GM18951 (cell line): ENCODE measurements around the gene CARD19.
"Not testable (repeated sequence)": the region's sequence is repeated elsewhere in the genome, so short reads cannot be mapped to it uniquely, and the experiment has no call there.

Experiments used
- POLR2A ChIP-seq: IDR thresholded peaks from 4 replicates; pipeline ENCODE4 v1.6.1; 2011; ENCODE audit warnings: mild to moderate bottlenecking; ENCODE audit not compliant: insufficient read length, insufficient read depth; ENCODE audit errors: extremely low read depth
- in situ Hi-C: fragments of 300-500 bp; cut with MboI; formaldehyde crosslinking; loops from one replicate; pipeline ENCODE4 v1.12.0; 2022; ENCODE audit warnings: low sequenced_read_pairs, mixed read lengths, inconsistent platforms; ENCODE audit not compliant: unreplicated experiment

The CARD19 gene

GRCh38 chr9:93111371-93112115 lies 15.5 kb downstream of the CARD19 start:
- no peak for TF ChIP-seq POLR2A
- in situ Hi-C loops = no loop called here

DNA sequence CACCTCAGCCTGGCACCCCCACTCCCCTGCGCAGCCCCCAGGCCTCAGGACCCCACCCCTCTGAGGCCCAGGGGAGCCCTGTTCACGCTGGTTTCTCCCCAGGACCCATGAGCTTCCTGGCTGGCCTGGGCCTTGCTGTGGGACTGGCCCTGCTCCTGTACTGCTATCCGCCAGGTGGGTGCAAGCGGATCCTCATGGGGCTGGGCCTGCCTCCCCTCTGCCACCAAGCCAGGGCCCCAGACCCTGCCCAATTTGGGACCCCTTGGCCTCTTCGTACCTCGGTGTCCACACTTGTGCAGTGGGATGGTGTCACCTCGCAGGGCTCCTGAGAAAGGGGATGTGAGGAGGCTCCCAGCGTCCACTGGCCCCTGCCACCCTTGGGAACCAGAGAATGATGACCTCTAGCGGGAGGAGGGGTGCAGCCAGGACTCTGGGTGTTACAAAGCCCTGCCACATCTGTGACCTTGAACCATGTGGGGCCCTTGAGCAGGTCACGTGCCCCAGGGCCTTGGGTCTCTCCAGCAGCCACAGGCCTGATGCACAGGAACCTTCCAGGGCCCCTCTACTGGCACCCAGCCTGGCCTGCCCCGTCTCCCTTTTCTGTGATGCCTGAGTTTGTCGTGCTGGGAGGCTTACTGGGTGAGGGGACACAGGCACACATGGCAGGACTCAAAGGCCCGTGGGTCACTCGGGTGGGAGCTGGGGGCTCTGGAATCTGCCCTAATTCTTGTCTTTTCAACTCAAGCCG lies 16.3 kb downstream of the CARD19 start:
- in situ Hi-C loops = no loop called here
- no peak for TF ChIP-seq POLR2A

DNA sequence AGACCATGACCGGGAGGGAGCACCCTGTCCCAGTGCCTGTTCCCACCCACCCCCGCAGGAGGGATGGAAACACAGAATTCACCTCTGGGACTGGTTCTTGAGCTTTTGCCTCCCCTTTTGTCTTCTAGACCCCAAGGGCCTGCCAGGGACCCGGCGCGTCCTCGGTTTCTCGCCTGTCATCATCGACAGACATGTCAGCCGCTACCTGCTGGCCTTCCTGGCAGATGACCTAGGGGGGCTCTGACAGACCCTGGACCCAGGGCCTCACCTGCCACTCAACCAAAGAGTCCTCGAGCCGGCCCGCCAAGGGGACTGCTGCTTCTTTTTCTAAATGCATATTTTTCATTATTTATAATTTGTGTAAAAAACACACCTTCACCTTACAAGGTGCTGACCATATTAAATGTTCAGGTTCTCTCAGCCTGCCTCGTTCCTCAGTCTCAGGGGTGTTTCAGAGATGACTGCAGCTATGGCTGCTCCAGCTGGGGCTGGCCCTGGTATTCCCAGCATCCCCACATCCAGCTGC lies 16.9 kb downstream of the CARD19 start:
- in situ Hi-C loops = no loop called here
- no peak for TF ChIP-seq POLR2A

DNA sequence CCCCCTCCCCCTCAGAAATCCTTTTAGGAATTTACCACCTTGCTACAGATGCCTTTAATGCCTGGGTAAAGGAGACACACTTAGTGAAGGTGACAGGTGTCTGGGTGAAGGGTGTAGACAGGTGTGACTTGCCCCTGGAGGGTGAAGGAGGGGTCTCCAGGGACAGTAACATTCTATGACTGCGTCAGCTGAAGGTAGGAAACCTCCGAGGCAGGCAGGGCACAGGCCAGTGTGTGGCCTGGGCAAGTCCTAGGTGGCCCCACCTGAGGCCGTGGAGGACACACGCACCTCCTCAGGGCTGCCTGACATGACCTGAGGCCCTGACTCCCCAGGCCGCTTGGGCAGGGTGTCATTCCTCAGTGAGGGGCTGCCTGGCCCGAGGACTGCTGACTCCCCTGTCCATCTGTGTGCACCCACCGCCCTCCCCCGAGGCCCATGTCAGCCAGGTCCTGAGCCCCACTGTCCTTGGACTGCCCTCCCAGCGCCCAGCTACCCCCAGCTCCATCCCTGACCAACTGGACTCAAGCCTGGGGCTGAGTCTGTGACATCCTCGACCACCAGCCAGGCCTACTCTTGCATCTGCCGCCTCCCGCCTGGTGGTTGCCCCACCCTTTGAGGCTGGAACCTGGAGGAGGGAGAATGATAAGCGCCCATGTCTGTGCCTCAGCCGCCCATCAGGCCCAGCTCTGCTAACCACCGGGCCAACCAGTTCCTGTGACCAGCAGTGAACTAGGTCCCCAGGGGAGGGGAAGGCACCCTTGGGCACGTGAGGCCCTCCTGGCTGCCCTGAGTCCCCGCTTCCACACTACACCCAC lies 18.4 kb downstream of the CARD19 start:
- TF ChIP-seq POLR2A = no peak
- in situ Hi-C loops = no loop called here

DNA sequence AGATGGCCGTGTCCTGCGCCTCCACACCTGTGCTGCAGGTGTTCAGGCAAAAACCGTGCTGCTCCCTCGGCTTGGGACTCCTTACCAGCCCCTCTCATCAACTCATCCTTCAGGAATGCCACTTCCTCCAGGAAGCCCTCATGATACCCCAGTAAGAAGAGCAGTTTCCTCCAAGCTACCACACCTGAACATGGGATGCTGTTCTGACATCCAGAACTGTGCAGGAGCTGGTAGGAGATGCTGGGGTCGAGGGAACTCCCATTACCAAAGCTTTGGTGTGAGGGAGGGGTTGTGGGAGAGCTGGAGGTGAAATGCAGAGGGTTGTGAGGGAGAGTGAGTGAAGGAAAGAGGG lies 18.9 kb downstream of the CARD19 start:
- no peak for TF ChIP-seq POLR2A
- in situ Hi-C loops = no loop called here

DNA sequence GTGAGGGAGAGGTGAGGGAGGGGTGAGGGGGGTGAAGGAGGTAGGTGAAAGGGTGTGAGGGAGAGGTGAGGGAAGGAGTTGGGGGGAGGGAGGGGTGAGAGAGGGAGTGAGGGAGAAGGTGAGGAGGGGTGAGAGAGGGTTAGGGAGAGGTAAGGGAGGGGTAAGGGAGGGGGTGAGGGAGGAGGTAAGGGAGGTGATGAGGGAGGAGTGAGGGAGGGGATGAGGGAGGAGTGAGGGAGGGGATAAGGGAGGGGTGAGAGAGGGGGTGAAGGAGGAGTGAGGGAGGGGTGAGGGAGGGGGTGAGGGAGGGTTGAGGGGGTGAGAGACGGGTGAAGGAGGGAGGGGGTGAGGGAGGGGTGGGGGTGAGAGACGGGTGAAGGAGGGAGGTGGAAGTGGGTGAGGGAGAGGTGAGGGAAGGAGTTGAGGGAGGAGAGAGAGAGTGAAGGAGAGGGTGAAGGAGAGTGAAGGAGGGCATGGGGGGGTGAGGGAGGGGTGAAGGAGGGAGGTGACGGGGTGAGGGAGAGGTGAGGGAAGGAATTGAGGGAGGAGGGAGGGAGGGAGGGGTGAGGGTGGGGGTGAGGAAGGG lies 19.6 kb downstream of the CARD19 start:
- no peak for TF ChIP-seq POLR2A
- in situ Hi-C loops = no loop called here

DNA sequence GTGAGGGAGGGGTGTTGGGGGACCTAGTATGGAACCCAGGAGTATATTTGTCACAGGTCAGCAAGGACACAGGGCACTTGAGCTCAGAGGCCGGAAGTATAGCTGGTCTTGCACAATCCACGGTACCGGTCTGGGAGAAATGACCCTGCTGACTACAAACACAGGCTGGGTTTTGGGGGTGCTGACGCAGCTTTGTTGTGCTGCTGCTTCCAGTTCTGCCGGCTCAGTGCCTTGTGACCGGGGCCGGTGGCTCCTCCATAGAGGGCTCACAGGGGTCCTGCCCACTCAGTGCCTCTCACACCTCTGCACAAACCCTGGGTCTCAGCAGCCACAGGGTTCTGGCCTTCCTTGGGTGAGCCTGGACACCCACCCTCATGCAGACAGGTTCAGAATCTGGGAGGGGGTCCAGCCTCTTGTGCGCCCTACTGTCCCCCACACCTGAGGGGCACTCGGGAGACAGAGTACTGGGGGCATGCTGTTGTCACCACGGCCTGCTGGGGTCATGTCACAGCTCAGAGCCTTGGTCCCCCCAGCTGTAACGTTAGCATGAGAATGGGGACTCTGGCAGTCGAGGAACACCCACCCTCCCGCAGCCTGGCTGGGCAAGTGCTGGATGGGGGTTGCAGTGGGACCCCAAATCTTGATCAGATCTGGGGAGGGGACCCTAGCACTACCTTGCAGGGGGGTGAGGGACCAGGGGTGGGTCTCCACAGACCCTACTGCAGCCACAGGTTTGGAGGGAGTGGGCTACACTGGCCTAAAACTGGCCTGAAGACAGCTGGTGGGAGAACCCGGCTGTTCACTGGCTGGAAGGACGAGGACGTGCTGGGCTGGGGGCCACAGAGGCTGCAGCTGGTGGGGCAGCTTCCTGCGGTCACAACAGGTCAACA lies 20.3 kb downstream of the CARD19 start:
- in situ Hi-C loops = no loop called here
- TF ChIP-seq POLR2A = no peak

DNA sequence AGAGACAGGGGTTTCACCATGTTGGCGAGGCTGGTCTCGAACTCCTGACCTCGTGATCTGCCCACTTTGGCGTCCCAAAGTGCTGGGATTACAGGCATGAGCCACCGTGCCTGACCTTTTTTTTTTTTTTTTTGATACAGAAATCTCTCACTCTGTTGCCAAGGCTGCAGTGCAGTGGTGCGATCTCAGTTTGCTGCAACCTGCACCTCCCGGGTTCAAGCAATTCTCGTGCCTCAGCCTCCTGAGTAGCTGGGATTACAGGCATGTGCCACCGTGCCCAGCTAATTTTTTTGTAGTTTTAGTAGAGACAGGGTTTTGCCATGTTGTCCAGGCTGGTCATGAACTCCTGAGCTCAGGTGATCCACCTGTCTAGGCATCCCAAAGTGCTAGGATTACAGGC lies 21.5 kb downstream of the CARD19 start:
- in situ Hi-C loops = not testable (repeated sequence)

DNA sequence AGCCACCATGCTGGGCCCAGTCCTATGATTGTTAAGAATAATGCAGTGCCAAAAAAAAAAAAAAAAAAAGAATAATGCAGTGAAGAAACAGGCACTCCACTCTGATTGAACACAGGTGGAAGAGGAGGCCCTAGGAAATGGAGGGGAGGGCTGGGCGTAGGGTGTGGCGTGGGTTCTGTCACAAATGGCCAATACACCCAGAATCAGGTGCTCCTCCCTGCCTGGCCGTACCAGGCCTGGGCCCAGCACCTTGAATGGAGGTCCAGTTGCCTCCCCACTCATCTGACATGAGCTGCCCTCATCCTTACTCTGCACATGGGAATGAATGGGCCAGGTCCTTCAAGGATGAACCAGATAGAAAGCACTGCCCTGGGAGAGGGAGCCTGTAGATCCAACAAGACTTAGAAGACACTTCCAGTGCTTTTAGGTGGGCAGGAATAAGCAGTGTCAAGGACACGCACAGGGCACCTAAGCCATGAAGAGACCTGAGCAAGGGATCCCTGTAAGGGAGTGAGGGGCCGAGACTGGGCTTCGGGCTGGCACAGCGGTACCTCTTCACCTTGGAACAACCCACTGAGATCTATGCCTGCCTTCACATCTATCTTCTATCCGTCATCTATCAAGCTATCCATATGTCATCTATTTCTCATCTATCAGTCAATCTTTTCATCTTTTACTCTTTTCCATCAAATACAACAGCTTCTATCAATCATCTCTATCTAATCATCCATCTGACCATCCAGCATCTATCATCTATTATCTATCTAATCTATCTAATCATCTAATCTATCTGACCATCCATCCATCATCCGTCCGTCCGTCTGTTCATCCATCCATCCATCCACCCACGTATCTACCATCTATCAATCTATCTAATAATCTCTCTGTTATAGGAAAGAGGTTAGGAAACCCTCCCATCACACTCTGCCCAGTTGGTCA lies 22.2 kb downstream of the CARD19 start:
- TF ChIP-seq POLR2A = no peak
- in situ Hi-C loops = no loop called here

DNA sequence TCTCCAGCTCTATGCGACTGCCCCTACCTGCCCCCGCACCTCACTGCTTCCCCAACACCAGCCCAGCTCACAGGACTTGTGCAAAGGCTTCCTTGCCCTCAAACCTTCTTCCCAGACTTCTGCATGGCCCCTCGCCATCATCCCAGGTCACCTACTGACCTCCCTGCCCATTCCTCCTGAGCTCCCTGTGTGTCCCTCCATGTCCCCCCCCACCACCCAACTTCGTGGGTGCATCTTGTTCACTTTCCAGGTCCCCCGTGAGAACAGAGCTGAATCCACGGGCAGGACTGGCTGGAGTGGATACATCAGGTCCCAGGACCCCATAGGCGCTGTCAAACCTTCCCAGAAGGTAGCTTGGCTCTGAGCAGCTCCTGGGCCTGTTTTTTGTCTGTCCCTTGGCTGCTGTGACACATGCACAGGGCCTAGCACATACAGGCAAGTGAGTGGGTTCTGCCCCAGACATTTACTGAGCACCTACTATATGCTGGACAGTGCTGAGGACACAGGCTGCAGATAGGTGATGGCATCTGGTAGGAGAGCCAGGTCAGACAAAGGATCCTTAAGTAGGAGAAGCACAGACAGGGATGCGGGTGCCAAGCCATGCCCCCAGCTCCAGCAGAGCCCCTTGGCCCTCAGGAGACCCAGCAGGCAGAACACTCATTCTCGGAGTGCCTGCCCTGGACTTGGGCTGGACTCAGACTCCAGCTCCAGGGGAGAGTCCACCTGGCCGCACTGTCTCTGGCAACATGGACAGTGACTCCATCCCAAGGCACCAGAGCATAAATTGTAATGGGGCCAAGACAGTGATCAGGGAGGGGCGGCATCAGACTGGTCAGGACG lies 23.1 kb downstream of the CARD19 start:
- in situ Hi-C loops = no loop called here
- no peak for TF ChIP-seq POLR2A

DNA sequence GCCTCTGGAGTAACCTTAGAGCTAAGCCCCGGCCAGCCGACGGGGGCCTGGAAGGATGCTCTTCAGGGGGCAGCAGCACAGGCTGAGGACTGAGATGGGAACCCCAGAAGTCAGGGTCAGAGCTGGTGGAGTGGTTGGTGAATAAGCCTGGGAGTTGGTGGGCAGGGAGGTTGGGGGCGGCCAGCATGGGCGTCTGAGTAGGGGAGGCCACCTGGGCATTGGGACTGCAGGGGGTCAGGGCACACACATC lies 23.6 kb downstream of the CARD19 start:
- no peak for TF ChIP-seq POLR2A
- in situ Hi-C loops = no loop called here
